ENCODE data around the gene RALA.

Gene RALA

DNA sequence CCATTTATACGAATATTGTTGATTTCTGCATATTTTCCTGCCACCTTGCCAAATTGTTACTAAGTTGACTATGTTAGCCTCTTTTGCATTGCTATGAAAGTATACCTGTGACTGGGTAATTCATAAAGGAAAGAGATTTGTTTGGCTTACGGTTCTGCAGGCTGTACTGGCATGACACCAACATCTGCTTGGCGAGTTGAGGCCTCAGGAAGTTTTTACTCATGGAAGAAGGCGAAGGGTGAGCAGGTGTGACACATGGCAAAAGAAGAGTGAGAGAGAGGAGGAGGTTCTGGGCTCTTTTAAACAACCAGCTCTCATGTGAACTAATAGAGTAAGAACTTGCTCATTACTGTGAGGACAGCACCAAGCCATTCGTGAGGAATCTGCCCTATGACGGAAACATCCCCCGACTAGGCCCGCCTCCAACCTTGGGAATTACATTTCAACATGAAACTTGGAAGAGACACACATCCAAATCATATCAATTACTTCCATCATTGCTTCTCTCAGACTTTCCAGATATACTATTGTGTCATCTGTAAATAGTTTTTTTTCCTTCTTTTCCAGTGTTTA lies 8.4 kb downstream of the RALA start:
- Histone ChIP-seq H3K79me2 (ENCODE audit: insufficient read depth, low read length) (peaks cover 85% of the 10 kb centered on the region), H2AFZ (ENCODE audit: low read depth, low read length, severe bottlenecking) (no peak overlapping the region), H3K27me3 (ENCODE audit: low read length) (no peaks in the 10 kb centered on the region), H3K9ac (ENCODE audit: low read length) (no peak overlapping the region), H3K4me3 (ENCODE audit: insufficient read depth, low read length, poor library complexity, severe bottlenecking) (no peak overlapping the region), H3K27ac (ENCODE audit: low read depth, low read length) (no peak overlapping the region), H3K9me2 (replicated peaks; ENCODE audit: insufficient read depth, low read length) (no peaks in the 10 kb centered on the region), H3K9me3 (ENCODE audit: insufficient read depth, low read length) (no peaks in the 10 kb centered on the region), H3F3A (ENCODE audit: insufficient read depth) (no peaks in the 10 kb centered on the region), H3K4me2 (ENCODE audit: low read depth, low read length, poor library complexity, severe bottlenecking) (no peak overlapping the region), H3K36me3 (ENCODE audit: low read length) (peaks cover 4% of the 10 kb centered on the region; the same call in 1 of the 2 replicates), H4K20me1 (ENCODE audit: low read depth, low read length) (peaks cover 4% of the 10 kb centered on the region; the same call in 1 of the 2 replicates)
- TF ChIP-seq EZH2phosphoT487 (conservative IDR thresholded peaks at IDR 0.05; ENCODE audit: low read length) = no peak
- TF ChIP-seq, protein P1, sequence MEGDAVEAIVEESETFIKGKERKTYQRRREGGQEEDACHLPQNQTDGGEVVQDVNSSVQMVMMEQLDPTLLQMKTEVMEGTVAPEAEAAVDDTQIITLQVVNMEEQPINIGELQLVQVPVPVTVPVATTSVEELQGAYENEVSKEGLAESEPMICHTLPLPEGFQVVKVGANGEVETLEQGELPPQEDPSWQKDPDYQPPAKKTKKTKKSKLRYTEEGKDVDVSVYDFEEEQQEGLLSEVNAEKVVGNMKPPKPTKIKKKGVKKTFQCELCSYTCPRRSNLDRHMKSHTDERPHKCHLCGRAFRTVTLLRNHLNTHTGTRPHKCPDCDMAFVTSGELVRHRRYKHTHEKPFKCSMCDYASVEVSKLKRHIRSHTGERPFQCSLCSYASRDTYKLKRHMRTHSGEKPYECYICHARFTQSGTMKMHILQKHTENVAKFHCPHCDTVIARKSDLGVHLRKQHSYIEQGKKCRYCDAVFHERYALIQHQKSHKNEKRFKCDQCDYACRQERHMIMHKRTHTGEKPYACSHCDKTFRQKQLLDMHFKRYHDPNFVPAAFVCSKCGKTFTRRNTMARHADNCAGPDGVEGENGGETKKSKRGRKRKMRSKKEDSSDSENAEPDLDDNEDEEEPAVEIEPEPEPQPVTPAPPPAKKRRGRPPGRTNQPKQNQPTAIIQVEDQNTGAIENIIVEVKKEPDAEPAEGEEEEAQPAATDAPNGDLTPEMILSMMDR (IDR thresholded peaks at IDR 0.05; ENCODE audit: insufficient read depth, low read length, poor library complexity, severe bottlenecking) = no peak

DNA sequence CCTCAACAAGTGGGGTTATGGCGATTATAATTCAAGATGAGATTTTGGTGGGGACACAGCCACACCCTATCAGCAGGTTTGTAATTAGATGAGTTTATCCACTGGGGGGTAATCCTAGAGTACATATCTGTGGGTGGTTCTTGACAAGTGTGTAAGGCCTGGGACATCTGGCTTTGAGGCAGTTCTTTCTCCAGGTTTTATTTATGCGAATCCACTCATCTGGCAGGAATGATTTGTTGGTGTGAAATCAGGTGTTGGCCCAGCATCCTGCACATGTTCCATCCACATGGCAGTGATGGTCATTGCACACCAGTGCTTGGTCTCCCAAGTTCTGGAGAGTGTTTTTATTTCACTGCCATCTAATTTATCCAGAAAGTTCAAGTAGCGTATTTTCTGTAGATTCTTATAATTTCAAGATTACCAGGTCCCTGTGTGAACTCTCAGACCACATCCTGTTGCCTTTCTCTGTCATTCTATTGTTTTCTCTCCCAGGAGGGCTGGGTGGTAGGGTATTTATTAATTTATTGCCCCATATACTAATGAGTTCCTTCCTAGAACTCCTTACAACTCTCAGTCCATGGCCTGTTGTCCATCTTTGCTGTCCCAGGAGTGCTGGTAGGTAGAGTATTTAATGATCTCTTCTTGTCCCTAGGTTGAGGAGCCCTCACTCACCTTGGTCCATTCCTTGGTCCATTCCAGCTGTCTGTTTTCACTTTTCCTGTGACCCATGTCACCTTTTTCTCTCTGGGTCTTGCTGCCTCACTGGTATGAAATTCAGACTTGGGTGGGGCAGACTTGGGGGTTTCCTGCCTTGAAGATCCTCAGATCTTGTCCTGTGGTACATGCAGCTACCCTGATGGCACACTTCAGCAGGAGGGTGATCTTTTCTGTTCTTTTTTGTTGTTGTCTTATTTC lies 10.4 kb downstream of the RALA start:
- no peaks in the 10 kb centered on the region for H3K9me3 ChIP-seq (ENCODE audit: insufficient read depth, low read length)
- no peaks in the 10 kb centered on the region for H3K27me3 ChIP-seq (ENCODE audit: low read length)
- H3K4me3 ChIP-seq (ENCODE audit: insufficient read depth, low read length, poor library complexity, severe bottlenecking) = no peak overlapping the region
- no peak overlapping the region for H3K27ac ChIP-seq (ENCODE audit: low read depth, low read length)
- TF ChIP-seq, protein P1 (IDR thresholded peaks at IDR 0.05; ENCODE audit: insufficient read depth, low read length, poor library complexity, severe bottlenecking) = no peak
- TF ChIP-seq EZH2phosphoT487 (conservative IDR thresholded peaks at IDR 0.05; ENCODE audit: low read length) = no peak
- H3K36me3 ChIP-seq (ENCODE audit: low read length) = peaks cover 6% of the 10 kb centered on the region; the same call in 1 of the 2 replicates
- H3K9me2 ChIP-seq (replicated peaks; ENCODE audit: insufficient read depth, low read length) = no peaks in the 10 kb centered on the region
- no peak overlapping the region for H2AFZ ChIP-seq (ENCODE audit: low read depth, low read length, severe bottlenecking)
- H3K9ac ChIP-seq (ENCODE audit: low read length) = no peak overlapping the region
- no peak overlapping the region for H3K4me2 ChIP-seq (ENCODE audit: low read depth, low read length, poor library complexity, severe bottlenecking)
- H3K79me2 ChIP-seq (ENCODE audit: insufficient read depth, low read length) = peaks cover 84% of the 10 kb centered on the region
- H4K20me1 ChIP-seq (ENCODE audit: low read depth, low read length) = no peaks in the 10 kb centered on the region; the same call in 1 of the 2 replicates
- H3F3A ChIP-seq (ENCODE audit: insufficient read depth) = no peaks in the 10 kb centered on the region

DNA sequence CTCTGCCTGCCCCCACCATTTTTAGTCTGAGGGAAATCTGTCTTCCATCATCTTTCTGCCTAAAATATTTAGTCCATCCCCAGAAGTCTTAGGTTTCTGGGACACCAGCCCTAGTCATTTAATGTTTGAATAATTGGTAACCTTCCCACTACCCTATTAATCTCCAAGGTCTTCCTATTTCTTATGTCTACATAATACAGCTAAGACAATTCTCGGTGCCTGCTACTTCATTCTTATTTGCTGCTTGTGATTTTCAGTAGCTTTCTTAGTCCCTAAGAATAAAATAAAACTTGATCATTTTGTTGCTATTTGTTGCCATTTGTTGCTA lies 11.1 kb downstream of the RALA start:
- H3K36me3 ChIP-seq (ENCODE audit: low read length) = peaks cover 6% of the 10 kb centered on the region; the same call in 1 of the 2 replicates
- no peak overlapping the region for H3K4me2 ChIP-seq (ENCODE audit: low read depth, low read length, poor library complexity, severe bottlenecking)
- peaks cover 84% of the 10 kb centered on the region for H3K79me2 ChIP-seq (ENCODE audit: insufficient read depth, low read length)

More for the DNA sequence above, 11.1 kb downstream of the RALA start:
- Histone ChIP-seq H3K9me2 (replicated peaks; ENCODE audit: insufficient read depth, low read length) (no peaks in the 10 kb centered on the region), H4K20me1 (ENCODE audit: low read depth, low read length) (no peaks in the 10 kb centered on the region; the same call in 1 of the 2 replicates), H3K9me3 (ENCODE audit: insufficient read depth, low read length) (no peaks in the 10 kb centered on the region), H3K9ac (ENCODE audit: low read length) (no peak overlapping the region), H2AFZ (ENCODE audit: low read depth, low read length, severe bottlenecking) (no peak overlapping the region), H3K27ac (ENCODE audit: low read depth, low read length) (no peak overlapping the region), H3K4me3 (ENCODE audit: insufficient read depth, low read length, poor library complexity, severe bottlenecking) (no peak overlapping the region), H3F3A (ENCODE audit: insufficient read depth) (no peaks in the 10 kb centered on the region), H3K27me3 (ENCODE audit: low read length) (no peaks in the 10 kb centered on the region)
- TF ChIP-seq EZH2phosphoT487 (conservative IDR thresholded peaks at IDR 0.05; ENCODE audit: low read length) = no peak
- TF ChIP-seq, protein P1 (IDR thresholded peaks at IDR 0.05; ENCODE audit: insufficient read depth, low read length, poor library complexity, severe bottlenecking) = no peak

Data from SU-DHL-6 (cell line).